H1 (cell line): ENCODE measurements around the gene KRTAP1-5. TPM values are rescaled to one million over a fixed set of nuclear protein-coding genes. Genes with fewer than 3 reads are reported as not detected.
A peak's percentile ranks its signal among the peaks of the same experiment; 100 is the strongest.

Experiments used
- CTCF ChIA-PET: fragments of 300-600 bp; sonication (Branson Sonifier 250); formaldehyde crosslinking; loops from one replicate; lab custom pipeline; 2021; ENCODE audit not compliant: partially characterized antibody; lab: Charles Lee
- POLR2A ChIA-PET: fragments of 300-600 bp; sonication (Branson Sonifier 250); formaldehyde crosslinking; loops from one replicate; lab custom pipeline; 2021; ENCODE audit warnings: inconsistent platforms; ENCODE audit not compliant: partially characterized antibody; lab: Charles Lee
- DNase-seq, 2 experiments: peaks; one replicate each; pipeline versions ENCODE4 v3.0.0 to v3.0.0-alpha.2; 2010 to 2022; ENCODE audit warnings: low spot score in 2 of 2, low read depth in 1 of 2, mixed read lengths in 1 of 2
- FAIRE-seq: peaks from 2 replicates; lab custom pipeline; 2011; peaks lifted over from hg19 to GRCh38; lab: Jason Lieb, UNC
- H2AFZ ChIP-seq: 2 replicates; pipeline ENCODE4 v1.8.1; 2012; ENCODE audit warnings: low read length, inconsistent platforms
- H2AK5ac ChIP-seq: 2 replicates; pipeline ENCODE4 v1.6.1; 2013; ENCODE audit warnings: low read depth, low read length
- H2BK120ac ChIP-seq: replicated peaks from 2 replicates; pipeline ENCODE3; 2013; ENCODE audit warnings: low read depth, low read length, inconsistent platforms
- H2BK12ac ChIP-seq: 2 replicates; pipeline ENCODE4 v1.6.1; 2013; ENCODE audit warnings: low read depth, low read length
- H2BK15ac ChIP-seq: 2 replicates; pipeline ENCODE4 v1.6.1; 2013; ENCODE audit warnings: low read length
- H2BK20ac ChIP-seq: 2 replicates; pipeline ENCODE4 v1.6.1; 2013; ENCODE audit warnings: low read length
- H2BK5ac ChIP-seq: 2 replicates; pipeline ENCODE4 v1.6.1; 2013; ENCODE audit warnings: low read depth, low read length
- H3K14ac ChIP-seq: 2 replicates; pipeline ENCODE4 v1.6.1; 2013; ENCODE audit warnings: inconsistent platforms; ENCODE audit not compliant: insufficient read length
- H3K18ac ChIP-seq: 2 replicates; pipeline ENCODE4 v1.6.1; 2013; ENCODE audit warnings: low read length; ENCODE audit errors: extremely low read depth
- H3K23ac ChIP-seq: 2 replicates; pipeline ENCODE4 v1.6.1; 2013; ENCODE audit warnings: inconsistent platforms; ENCODE audit not compliant: insufficient read length
- H3K23me2 ChIP-seq: 2 replicates; pipeline ENCODE4 v1.6.1; 2013; ENCODE audit warnings: low read depth, low read length
- H3K27ac ChIP-seq: 2 replicates; pipeline ENCODE4 v1.6.1; 2011; ENCODE audit warnings: low read depth, low read length, inconsistent platforms
- H3K27me3 ChIP-seq, 4 experiments: replicated peaks in 1 of 4; 1 replicate in 1 of 4; 2 replicates in 3 of 4; pipeline versions ENCODE4 v1.6.1 to v1.8.1; 2011 to 2013; ENCODE audit warnings: low read length in 3 of 4, mild to moderate bottlenecking in 3 of 4, inconsistent platforms in 2 of 4, mixed read lengths in 2 of 4, moderate library complexity in 1 of 4; ENCODE audit not compliant: control insufficient read depth in 3 of 4, insufficient read depth in 3 of 4; ENCODE audit errors: extremely low read depth in 1 of 4
- H3K36me3 ChIP-seq, 4 experiments: 2 replicates each; pipeline versions ENCODE4 v1.6.1 to v1.8.1; 2011 to 2013; ENCODE audit warnings: mild to moderate bottlenecking in 4 of 4, low read length in 3 of 4, moderate library complexity in 2 of 4, control low read depth in 1 of 4, inconsistent platforms in 1 of 4; ENCODE audit not compliant: insufficient read depth in 4 of 4, control insufficient read depth in 2 of 4
- H3K4ac ChIP-seq: replicated peaks from 2 replicates; pipeline ENCODE3; 2013; ENCODE audit warnings: low read length, low read depth, mixed read lengths, inconsistent platforms; ENCODE audit not compliant: insufficient read length
- H3K4me1 ChIP-seq, 4 experiments: replicated peaks in 1 of 4; 1 replicate in 1 of 4; 2 replicates in 3 of 4; pipeline versions ENCODE4 v1.6.1 to v1.8.1; 2011 to 2013; ENCODE audit warnings: low read length in 3 of 4, inconsistent platforms in 2 of 4, mixed read lengths in 1 of 4; ENCODE audit not compliant: insufficient read depth in 4 of 4, control insufficient read depth in 3 of 4
- H3K4me2 ChIP-seq, 2 experiments: 2 replicates each; pipeline versions ENCODE4 v1.6.1 to v1.8.1; 2011 to 2013; ENCODE audit warnings: low read depth in 2 of 2, low read length in 2 of 2, control low read depth in 1 of 2, inconsistent platforms in 1 of 2, mild to moderate bottlenecking in 1 of 2; ENCODE audit not compliant: insufficient read depth in 1 of 2
- H3K4me3 ChIP-seq, 4 experiments: fragments of 200-600, 300-600 bp in 1 of 4; sonication (generic), shearing (Covaris generic), sonication (Bioruptor Twin) in 1 of 4; 2 replicates each; pipeline versions ENCODE4 v1.5.1 to v1.8.1; 2011 to 2016; ENCODE audit warnings: low read length in 4 of 4, low read depth in 3 of 4, control low read depth in 2 of 4, inconsistent platforms in 2 of 4, mild to moderate bottlenecking in 2 of 4, mixed read lengths in 1 of 4, moderate library complexity in 1 of 4; ENCODE audit not compliant: insufficient read depth in 2 of 4; ENCODE audit errors: extremely low read depth in 1 of 4
- H3K56ac ChIP-seq: replicated peaks from 2 replicates; pipeline ENCODE3; 2013; ENCODE audit warnings: low read depth, mild to moderate bottlenecking, mixed read lengths, low read length, inconsistent platforms; ENCODE audit not compliant: insufficient read length
- H3K79me1 ChIP-seq: 2 replicates; pipeline ENCODE4 v1.6.1; 2013; ENCODE audit warnings: low read depth, low read length, control low read depth
- H3K79me2 ChIP-seq, 2 experiments: 2 replicates each; pipeline versions ENCODE4 v1.6.1 to v1.8.1; 2012 to 2013; ENCODE audit warnings: low read length in 2 of 2, mild to moderate bottlenecking in 2 of 2, inconsistent platforms in 1 of 2; ENCODE audit not compliant: insufficient read depth in 2 of 2, control insufficient read depth in 1 of 2
- H3K9ac ChIP-seq, 4 experiments: replicated peaks in 1 of 4; 1 replicate in 1 of 4; 2 replicates in 3 of 4; pipeline versions ENCODE4 v1.6.1 to v1.8.1; 2011 to 2013; ENCODE audit warnings: low read depth in 3 of 4, low read length in 3 of 4, control low read depth in 2 of 4, mild to moderate bottlenecking in 2 of 4, moderate library complexity in 2 of 4, inconsistent platforms in 1 of 4; ENCODE audit errors: extremely low read depth in 1 of 4
- H3K9me3 ChIP-seq, 2 experiments: 2 replicates each; pipeline versions ENCODE4 v1.6.1 to v1.8.1; 2012 to 2013; ENCODE audit warnings: mild to moderate bottlenecking in 2 of 2, moderate library complexity in 2 of 2, control low read depth in 1 of 2, inconsistent platforms in 1 of 2, low read depth in 1 of 2, low read length in 1 of 2, mixed read lengths in 1 of 2; ENCODE audit not compliant: insufficient read depth in 2 of 2
- H4K20me1 ChIP-seq, 2 experiments: replicated peaks in 1 of 2; 2 replicates each; pipeline versions ENCODE3 to v1.8.1; 2011 to 2013; ENCODE audit warnings: inconsistent platforms in 2 of 2, low read length in 2 of 2, mild to moderate bottlenecking in 1 of 2; ENCODE audit not compliant: insufficient read depth in 2 of 2, control insufficient read depth in 1 of 2
- H4K5ac ChIP-seq: 2 replicates; pipeline ENCODE4 v1.6.1; 2013; ENCODE audit warnings: low read length, low read depth, mixed read lengths, inconsistent platforms; ENCODE audit not compliant: insufficient read length
- H4K8ac ChIP-seq: 2 replicates; pipeline ENCODE4 v1.8.0; 2013; ENCODE audit warnings: mild to moderate bottlenecking, moderate library complexity, low read length, inconsistent platforms; ENCODE audit not compliant: insufficient read depth; ENCODE audit errors: extremely low read depth
- H4K91ac ChIP-seq: replicated peaks from 2 replicates; pipeline ENCODE3; 2013; ENCODE audit warnings: low read length, mixed read lengths, inconsistent platforms; ENCODE audit not compliant: insufficient read length
- TEAD4 ChIP-seq: IDR thresholded peaks from 2 replicates; pipeline ENCODE4 v1.6.1; 2012; ENCODE audit warnings: low read depth, low read length, inconsistent platforms, mixed read lengths
- WGBS, 2 experiments: shearing (Covaris generic) in 1 of 2; methylation state at CpG; one replicate each; pipeline versions ENCODE4 v1.1.6 to v1.1.7; 2013 to 2015; ENCODE audit warnings: low lambda C conversion rate in 2 of 2, mixed read lengths in 2 of 2, inconsistent platforms in 1 of 2, low coverage in 1 of 2, missing lambda C conversion rate in 1 of 2; ENCODE audit not compliant: insufficient replicate concordance in 2 of 2, insufficient coverage in 1 of 2, insufficient read length in 1 of 2; ENCODE audit errors: extremely low coverage in 1 of 2, missing lambda C conversion rate in 1 of 2; 5-methylcytosine and 5-hydroxymethylcytosine counted together
- polyA plus RNA-seq, 7 experiments: library from polyadenylated mRNA; depleted of rRNA in 3 of 7; stranded (reverse) in 5 of 7; unstranded in 2 of 7; fragments of >200 nt in 5 of 7; fragments of 200-250 nt in 2 of 7; gene quantifications; 1 replicate in 5 of 7; 2 replicates in 1 of 7; 4 replicates in 1 of 7; pipeline versions ENCODE4 v1.2.1 to v1.2.3, GENCODE V29; 2011 to 2013; ENCODE audit warnings: missing spikeins in 2 of 7, mixed read lengths in 2 of 7
- total RNA-seq: library from RNA; stranded (reverse); fragmentation: NEBNext Ultra II Directional; extraction: Animal tissue kit (Norgen Biotek cat#: 25700); gene quantifications from 2 replicates; pipeline ENCODE4 v1.2.1, GENCODE V29; 2021
- TF ChIP-seq, protein P1 (sequence below), 3 experiments: IDR thresholded peaks; 1 replicate in 2 of 3; 2 replicates in 1 of 3; pipeline versions ENCODE4 v1.5.1 to v1.6.1; 2011; ENCODE audit warnings: low read length in 3 of 3, mild to moderate bottlenecking in 3 of 3, inconsistent platforms in 2 of 3, low read depth in 1 of 3, moderate library complexity in 1 of 3; ENCODE audit not compliant: insufficient read depth in 1 of 3; ENCODE audit errors: control extremely low read depth in 1 of 3

KRTAP1-5 gene
- total and polyA plus RNA-seq, 2 of the 8 experiments (the other 6 are each of a cell fraction or from before 2014, with no cell fraction given): not detected

DNA sequence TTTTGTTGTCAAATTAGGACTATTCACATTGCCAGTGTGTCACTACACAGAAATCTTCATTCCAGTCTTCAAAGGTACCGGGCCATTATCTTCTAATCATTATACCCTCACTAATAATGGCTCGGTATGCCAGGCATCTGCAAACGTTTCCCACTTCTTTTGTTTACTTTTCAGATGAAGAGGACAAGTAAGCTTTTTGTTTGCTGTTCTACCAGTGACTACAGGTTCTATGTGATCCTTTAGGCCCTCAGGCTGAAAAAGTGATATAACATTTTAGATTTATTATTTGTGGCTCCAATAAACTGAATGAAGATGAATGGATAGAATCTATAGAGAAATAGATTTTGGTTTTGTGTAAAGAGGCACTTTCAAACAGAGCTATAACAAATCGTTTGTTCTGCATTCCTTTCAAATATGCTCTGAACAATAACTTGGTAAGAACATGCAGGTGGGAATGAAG, 17.7 kb downstream of the KRTAP1-5 start:
- H4K20me1 ChIP-seq: no peaks in the 10 kb centered on the region
- H3K79me1 ChIP-seq: no peaks in the 10 kb centered on the region
- no peaks in the 10 kb centered on the region for H3K27me3 ChIP-seq
- H2AFZ ChIP-seq: no peak overlapping the region
- H3K9ac ChIP-seq: no peak overlapping the region
- TF ChIP-seq, protein P1, sequence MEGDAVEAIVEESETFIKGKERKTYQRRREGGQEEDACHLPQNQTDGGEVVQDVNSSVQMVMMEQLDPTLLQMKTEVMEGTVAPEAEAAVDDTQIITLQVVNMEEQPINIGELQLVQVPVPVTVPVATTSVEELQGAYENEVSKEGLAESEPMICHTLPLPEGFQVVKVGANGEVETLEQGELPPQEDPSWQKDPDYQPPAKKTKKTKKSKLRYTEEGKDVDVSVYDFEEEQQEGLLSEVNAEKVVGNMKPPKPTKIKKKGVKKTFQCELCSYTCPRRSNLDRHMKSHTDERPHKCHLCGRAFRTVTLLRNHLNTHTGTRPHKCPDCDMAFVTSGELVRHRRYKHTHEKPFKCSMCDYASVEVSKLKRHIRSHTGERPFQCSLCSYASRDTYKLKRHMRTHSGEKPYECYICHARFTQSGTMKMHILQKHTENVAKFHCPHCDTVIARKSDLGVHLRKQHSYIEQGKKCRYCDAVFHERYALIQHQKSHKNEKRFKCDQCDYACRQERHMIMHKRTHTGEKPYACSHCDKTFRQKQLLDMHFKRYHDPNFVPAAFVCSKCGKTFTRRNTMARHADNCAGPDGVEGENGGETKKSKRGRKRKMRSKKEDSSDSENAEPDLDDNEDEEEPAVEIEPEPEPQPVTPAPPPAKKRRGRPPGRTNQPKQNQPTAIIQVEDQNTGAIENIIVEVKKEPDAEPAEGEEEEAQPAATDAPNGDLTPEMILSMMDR (IDR thresholded peaks at IDR 0.05; ENCODE audit: control extremely low read depth in 1 of 3, insufficient read depth in 1 of 3, low read depth in 1 of 3, low read length in 3 of 3): no peak
- 0 out of 2 replicates have a peak, but pooled peaks have one; percentile 43 for TF ChIP-seq TEAD4
- H3K27ac ChIP-seq: no peak overlapping the region
- H3K14ac ChIP-seq: no peak overlapping the region
- no peak overlapping the region for H3K18ac ChIP-seq
- no peaks in the 10 kb centered on the region for H3K79me2 ChIP-seq
- no peaks in the 10 kb centered on the region for H3K23me2 ChIP-seq
- H2AK5ac ChIP-seq: no peak overlapping the region
- H3K23ac ChIP-seq: no peak overlapping the region
- DNase-seq: no peak
- WGBS, 2 experiments: 77% methylated on average over 4 of the region's 4 CpGs; no CpG with 5 or more reads in 1 of the 2 experiments
- H3K56ac ChIP-seq: no peak overlapping the region
- no peak overlapping the region for H2BK12ac ChIP-seq
- no peak overlapping the region for H2BK5ac ChIP-seq
- H3K4me1 ChIP-seq: peaks cover 0 to 10% (median 6%) of the 10 kb centered on the region in 4 experiments; a peak in 6 of 7 replicates
- no peak overlapping the region for H3K4ac ChIP-seq
- no peak overlapping the region for H2BK20ac ChIP-seq
- H4K91ac ChIP-seq: no peak overlapping the region
- H2BK120ac ChIP-seq: no peak overlapping the region
- no peak overlapping the region for H2BK15ac ChIP-seq
- H4K8ac ChIP-seq: no peak overlapping the region
- no peak overlapping the region for H4K5ac ChIP-seq
- H3K36me3 ChIP-seq: no peaks in the 10 kb centered on the region
- FAIRE-seq: no peak
- CTCF ChIA-PET: interaction anchor here (1.1 to 1.2 kb wide), 2 partner anchors 9 to 19 kb away, joined by 4 to 5 read pairs; no protein-coding TSS in a partner anchor
- H3K9me3 ChIP-seq: no peaks in the 10 kb centered on the region
- H3K4me2 ChIP-seq: no peak overlapping the region
- H3K4me3 ChIP-seq: no peak overlapping the region
- POLR2A ChIA-PET: no interaction called here
